ENCODE results near the gene TSNAX. TPM values are rescaled to one million over a fixed set of nuclear protein-coding genes. Genes with fewer than 3 reads are reported as not detected.

Gene TSNAX
- total RNA-seq, 1 donor from 2014 or later, result 61.0 TPM

DNA sequence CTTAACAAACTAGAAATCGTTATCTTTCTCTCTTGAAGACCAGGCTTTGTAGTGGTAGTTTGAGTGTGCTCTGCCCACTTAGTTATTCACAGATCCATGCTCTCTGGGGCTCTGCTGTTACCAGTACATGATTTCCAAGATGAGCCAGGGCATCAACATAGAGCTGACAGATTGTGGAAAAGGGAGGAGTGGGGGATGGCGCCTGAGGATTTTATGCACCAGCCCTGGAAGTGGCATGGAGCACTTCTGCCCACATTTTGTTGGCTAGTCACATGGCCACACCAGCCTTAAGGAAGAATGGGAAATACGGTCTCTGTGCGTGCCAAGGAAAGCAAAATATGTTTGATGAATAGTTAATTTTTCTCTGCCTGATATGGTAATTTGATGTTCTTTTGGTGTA is 18.2 kb downstream of the TSNAX start:
- Histone ChIP-seq H3K36me3 (no peaks in the 10 kb centered on the region), H3K79me2 (ENCODE audit: low read depth) (no peaks in the 10 kb centered on the region), H3K27me3 (no peaks in the 10 kb centered on the region), H3K9me3 (ENCODE audit: low read depth) (no peaks in the 10 kb centered on the region), H3K4me2 (no peak overlapping the region), H3K4me3 (no peak overlapping the region), H3K27ac (no peak overlapping the region), H4K20me1 (ENCODE audit: low read depth) (peaks cover 10% of the 10 kb centered on the region), H3K4me1 (no peaks in the 10 kb centered on the region), H2AFZ (replicated peaks) (no peak overlapping the region), H3K9ac (no peak overlapping the region), H3F3A (ENCODE audit: low read depth) (no peaks in the 10 kb centered on the region)
- peaks cover 3% of the 10 kb centered on the region for H3K27me3 Mint-ChIP-seq (ENCODE audit: insufficient read depth, low read depth)
- H3K4me1 Mint-ChIP-seq, result peaks cover 3% of the 10 kb centered on the region
- H3K9me3 Mint-ChIP-seq, result no peaks in the 10 kb centered on the region
- H3K36me3 Mint-ChIP-seq, result peaks cover 12% of the 10 kb centered on the region
- DNase-seq (ENCODE audit: low spot score), result no peak
- TF ChIP-seq, protein P1, sequence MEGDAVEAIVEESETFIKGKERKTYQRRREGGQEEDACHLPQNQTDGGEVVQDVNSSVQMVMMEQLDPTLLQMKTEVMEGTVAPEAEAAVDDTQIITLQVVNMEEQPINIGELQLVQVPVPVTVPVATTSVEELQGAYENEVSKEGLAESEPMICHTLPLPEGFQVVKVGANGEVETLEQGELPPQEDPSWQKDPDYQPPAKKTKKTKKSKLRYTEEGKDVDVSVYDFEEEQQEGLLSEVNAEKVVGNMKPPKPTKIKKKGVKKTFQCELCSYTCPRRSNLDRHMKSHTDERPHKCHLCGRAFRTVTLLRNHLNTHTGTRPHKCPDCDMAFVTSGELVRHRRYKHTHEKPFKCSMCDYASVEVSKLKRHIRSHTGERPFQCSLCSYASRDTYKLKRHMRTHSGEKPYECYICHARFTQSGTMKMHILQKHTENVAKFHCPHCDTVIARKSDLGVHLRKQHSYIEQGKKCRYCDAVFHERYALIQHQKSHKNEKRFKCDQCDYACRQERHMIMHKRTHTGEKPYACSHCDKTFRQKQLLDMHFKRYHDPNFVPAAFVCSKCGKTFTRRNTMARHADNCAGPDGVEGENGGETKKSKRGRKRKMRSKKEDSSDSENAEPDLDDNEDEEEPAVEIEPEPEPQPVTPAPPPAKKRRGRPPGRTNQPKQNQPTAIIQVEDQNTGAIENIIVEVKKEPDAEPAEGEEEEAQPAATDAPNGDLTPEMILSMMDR (IDR thresholded peaks at IDR 0.05), result no peak
- TF ChIP-seq EZH2phosphoT487 (IDR thresholded peaks at IDR 0.05) (no peak), EZH2 (IDR thresholded peaks at IDR 0.05) (no peak)
- H3K27ac Mint-ChIP-seq, result no peak overlapping the region
- H3K4me3 Mint-ChIP-seq, result no peak overlapping the region

DNA sequence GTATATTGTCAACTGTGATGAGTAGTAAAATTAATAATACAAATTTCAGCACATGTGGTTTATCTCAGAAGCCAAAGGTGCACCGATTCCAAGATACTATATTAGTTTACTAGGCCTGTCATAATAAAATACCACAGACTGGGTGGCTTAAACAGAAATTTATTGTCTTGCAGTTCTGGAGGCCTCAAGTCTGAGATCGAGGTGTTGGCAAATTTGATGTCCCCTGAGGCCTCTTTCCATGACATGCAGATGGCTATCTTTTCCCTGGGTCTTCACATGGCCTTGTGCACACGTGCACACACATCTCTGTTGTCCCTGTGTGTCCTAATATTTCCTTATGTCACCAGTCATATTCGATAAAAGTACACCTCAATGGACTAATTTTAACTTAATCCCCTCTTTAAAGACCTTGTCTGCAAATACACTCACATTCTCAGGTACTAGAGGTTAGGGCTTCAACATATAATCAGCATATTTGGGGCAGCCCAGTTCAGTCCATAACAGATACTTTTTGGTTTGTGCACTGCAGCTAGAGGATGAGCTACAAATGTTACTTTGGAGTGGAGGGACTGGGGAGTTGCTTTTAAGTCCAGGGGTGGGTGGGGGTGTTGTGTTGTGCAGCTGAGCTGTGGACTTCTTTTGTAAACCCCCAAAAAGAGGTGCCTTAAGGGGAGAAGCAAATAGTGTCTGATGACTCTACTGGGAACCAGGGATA is 21.4 kb downstream of the TSNAX start:
- Histone ChIP-seq H3K27me3 (no peaks in the 10 kb centered on the region), H3K9me3 (ENCODE audit: low read depth) (no peaks in the 10 kb centered on the region), H3K36me3 (no peaks in the 10 kb centered on the region), H3K9ac (no peak overlapping the region), H2AFZ (replicated peaks) (no peak overlapping the region), H3K79me2 (ENCODE audit: low read depth) (peaks cover 5% of the 10 kb centered on the region), H3F3A (ENCODE audit: low read depth) (no peaks in the 10 kb centered on the region), H3K4me3 (no peak overlapping the region), H3K4me2 (no peak overlapping the region), H4K20me1 (ENCODE audit: low read depth) (peaks cover 14% of the 10 kb centered on the region), H3K4me1 (no peaks in the 10 kb centered on the region), H3K27ac (no peak overlapping the region)
- Mint-ChIP-seq H3K27ac (no peak overlapping the region), H3K36me3 (peaks cover 8% of the 10 kb centered on the region), H3K9me3 (no peaks in the 10 kb centered on the region), H3K4me1 (no peaks in the 10 kb centered on the region), H3K4me3 (no peak overlapping the region), H3K27me3 (ENCODE audit: insufficient read depth, low read depth) (peaks cover 3% of the 10 kb centered on the region)
- no peak for DNase-seq (ENCODE audit: low spot score)
- TF ChIP-seq EZH2phosphoT487 (IDR thresholded peaks at IDR 0.05) (no peak), EZH2 (IDR thresholded peaks at IDR 0.05) (no peak)
- TF ChIP-seq, protein P1 (IDR thresholded peaks at IDR 0.05), result no peak

DNA sequence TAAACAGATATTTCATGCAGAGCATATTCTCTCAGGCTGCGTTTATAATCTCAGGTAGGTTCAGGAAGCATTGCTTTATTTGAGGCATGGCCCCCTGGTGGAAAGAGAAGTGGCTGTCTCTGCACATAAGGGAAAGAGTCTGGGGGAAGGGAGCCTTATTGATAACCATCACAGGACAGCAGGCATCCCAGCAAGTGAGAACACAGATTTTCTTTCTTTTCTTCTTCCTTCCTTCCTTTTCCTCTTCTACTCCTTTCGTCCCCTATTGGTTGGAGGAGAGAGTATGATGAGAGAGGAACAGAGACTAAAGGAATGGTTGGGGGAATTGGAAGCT is 21.9 kb downstream of the TSNAX start:
- H3K27me3 ChIP-seq, result no peaks in the 10 kb centered on the region
- no peak overlapping the region for H2AFZ ChIP-seq (replicated peaks)
- no peaks in the 10 kb centered on the region for H3K4me1 ChIP-seq
- H3K27ac ChIP-seq, result no peak overlapping the region
- no peak overlapping the region for H3K4me3 ChIP-seq
- H3K9ac ChIP-seq, result no peak overlapping the region
- no peak overlapping the region for H3K27ac Mint-ChIP-seq
- peaks cover 8% of the 10 kb centered on the region for H3K36me3 Mint-ChIP-seq
- no peak overlapping the region for H3K4me3 Mint-ChIP-seq
- peaks cover 14% of the 10 kb centered on the region for H4K20me1 ChIP-seq (ENCODE audit: low read depth)
- no peaks in the 10 kb centered on the region for H3F3A ChIP-seq (ENCODE audit: low read depth)
- TF ChIP-seq, protein P1 (IDR thresholded peaks at IDR 0.05), result peak; percentile 55
- TF ChIP-seq EZH2 (IDR thresholded peaks at IDR 0.05), result no peak
- peak; percentile 39 for DNase-seq (ENCODE audit: low spot score)
- H3K36me3 ChIP-seq, result no peaks in the 10 kb centered on the region
- H3K9me3 Mint-ChIP-seq, result no peaks in the 10 kb centered on the region
- H3K79me2 ChIP-seq (ENCODE audit: low read depth), result peaks cover 5% of the 10 kb centered on the region
- H3K9me3 ChIP-seq (ENCODE audit: low read depth), result no peaks in the 10 kb centered on the region
- no peaks in the 10 kb centered on the region for H3K4me1 Mint-ChIP-seq
- no peak overlapping the region for H3K4me2 ChIP-seq
- H3K27me3 Mint-ChIP-seq (ENCODE audit: insufficient read depth, low read depth), result peaks cover 3% of the 10 kb centered on the region
